ENCODE results near the gene IPO9. TPM values are rescaled to one million over a fixed set of nuclear protein-coding genes. Genes with fewer than 3 reads are reported as not detected.

Gene IPO9
- total RNA-seq, 2 donors from 2014 or later = 22.9 to 52.0 TPM

- Histone ChIP-seq H3K4me3 (no peak overlapping the region), H3K4me1 (no peaks in the 10 kb centered on the region), H3K27me3 (no peaks in the 10 kb centered on the region), H3K9me3 (no peaks in the 10 kb centered on the region), H3K36me3 (no peaks in the 10 kb centered on the region), H3K27ac (no peak overlapping the region), H3K9ac (ENCODE audit: low read depth in 2 of 2, low read length in 2 of 2) (no peak overlapping the region)
- DNase-seq = no peak
- intact Hi-C loops (cut with DNase I) = no loop called here
- no peak for TF ChIP-seq CTCF (IDR thresholded peaks at IDR 0.05)
These were observed 33.9 kb upstream of the IPO9 start for GRCh38 chr1:201795066-201795465.

GRCh38 chr1:201800246-201800645, 28.7 kb upstream of the IPO9 start:
- Histone ChIP-seq H3K4me3 (no peak overlapping the region), H3K27me3 (no peaks in the 10 kb centered on the region), H3K27ac (no peak overlapping the region), H3K36me3 (no peaks in the 10 kb centered on the region), H3K9me3 (no peaks in the 10 kb centered on the region), H3K9ac (ENCODE audit: low read depth in 2 of 2, low read length in 2 of 2) (no peak overlapping the region), H3K4me1 (no peaks in the 10 kb centered on the region)
- no peak for TF ChIP-seq CTCF (IDR thresholded peaks at IDR 0.05)
- intact Hi-C loops (cut with DNase I) = no loop called here
- DNase-seq = no peak

- Histone ChIP-seq H3K9ac (ENCODE audit: low read depth in 2 of 2, low read length in 2 of 2) (no peak overlapping the region), H3K4me3 (no peak overlapping the region), H3K36me3 (peaks cover 9% of the 10 kb centered on the region), H3K9me3 (no peaks in the 10 kb centered on the region), H3K4me1 (no peaks in the 10 kb centered on the region), H3K27me3 (no peaks in the 10 kb centered on the region), H3K27ac (no peak overlapping the region)
- intact Hi-C loops (cut with DNase I) = no loop called here
- no peak for DNase-seq
- no peak for TF ChIP-seq CTCF (IDR thresholded peaks at IDR 0.05)
These were observed 22.2 kb upstream of the IPO9 start for GRCh38 chr1:201806801-201807200.

- H3K4me1 ChIP-seq = no peaks in the 10 kb centered on the region
- H3K36me3 ChIP-seq = peaks cover 19% of the 10 kb centered on the region
- intact Hi-C loops (cut with DNase I) = no loop called here
- H3K27ac ChIP-seq = no peak overlapping the region
- no peak overlapping the region for H3K9ac ChIP-seq (ENCODE audit: low read depth in 2 of 2, low read length in 2 of 2)
- H3K27me3 ChIP-seq = no peaks in the 10 kb centered on the region
- no peak for DNase-seq
- H3K9me3 ChIP-seq = no peaks in the 10 kb centered on the region
- no peak overlapping the region for H3K4me3 ChIP-seq
- no peak for TF ChIP-seq CTCF (IDR thresholded peaks at IDR 0.05)
These were observed 20.9 kb upstream of the IPO9 start for GRCh38 chr1:201807958-201808632.

- peaks cover 21% of the 10 kb centered on the region for H3K36me3 ChIP-seq
- no peaks in the 10 kb centered on the region for H3K4me1 ChIP-seq
- no peak overlapping the region for H3K9ac ChIP-seq (ENCODE audit: low read depth in 2 of 2, low read length in 2 of 2)
- intact Hi-C loops (cut with DNase I) = no loop called here
- H3K9me3 ChIP-seq = no peaks in the 10 kb centered on the region
- no peaks in the 10 kb centered on the region for H3K27me3 ChIP-seq
- TF ChIP-seq CTCF (IDR thresholded peaks at IDR 0.05) = no peak
- no peak overlapping the region for H3K27ac ChIP-seq
- H3K4me3 ChIP-seq = no peak overlapping the region
- DNase-seq = no peak
These were observed 20.3 kb upstream of the IPO9 start for GRCh38 chr1:201808633-201808990.
